NCI-H446 (cell line): ENCODE measurements around the gene NBPF11.
"Not testable (repeated sequence)": the region's sequence is repeated elsewhere in the genome, so short reads cannot be mapped to it uniquely, and the experiment has no call there.

Experiments
- DNase-seq, 2 experiments: peaks; one replicate each; lab custom pipeline; 2025; lab: John Stamatoyannopoulos, UW

Gene NBPF11

GRCh38 chr1:148151911-148152656, at the start of gene NBPF11:
NBPF11 (minus strand) TSS chr1:148152281; CDS start chr1:148127003, 25,278 bp downstream.
- peak; percentile 65 to 87 for DNase-seq

GRCh38 chr1:148197396-148197795, 45.3 kb upstream of the NBPF11 start:
- DNase-seq = not testable (repeated sequence)

- not testable (repeated sequence) for DNase-seq
Measured at GRCh38 chr1:148196949-148197348, 44.9 kb upstream of the NBPF11 start.

- DNase-seq = not testable (repeated sequence)
Measured at GRCh38 chr1:148195115-148195514, 43.0 kb upstream of the NBPF11 start.

GRCh38 chr1:148188768-148189167, 36.7 kb upstream of the NBPF11 start:
- not testable (repeated sequence) for DNase-seq

GRCh38 chr1:148178682-148179081, 26.6 kb upstream of the NBPF11 start:
- DNase-seq = not testable (repeated sequence)

GRCh38 chr1:148175414-148175813, 23.3 kb upstream of the NBPF11 start:
- DNase-seq = not testable (repeated sequence)

- peak in 1 of 2 experiments; percentile 26 for DNase-seq
Measured at GRCh38 chr1:148171995-148172394, 19.9 kb upstream of the NBPF11 start.

- no peak for DNase-seq
Measured at GRCh38 chr1:148166558-148167492, 14.7 kb upstream of the NBPF11 start.

GRCh38 chr1:148162363-148162762, 10.3 kb upstream of the NBPF11 start:
- DNase-seq = no peak

- no peak for DNase-seq
Measured at GRCh38 chr1:148161053-148161901, 9.2 kb upstream of the NBPF11 start.

- DNase-seq = no peak
Measured at GRCh38 chr1:148160343-148161052, 8.4 kb upstream of the NBPF11 start.

GRCh38 chr1:148160048-148160342, 7.9 kb upstream of the NBPF11 start:
- no peak for DNase-seq

- no peak for DNase-seq
Measured at GRCh38 chr1:148158341-148159003, 6.4 kb upstream of the NBPF11 start.

- not testable (repeated sequence) for DNase-seq
Measured at GRCh38 chr1:148157803-148158202, 5.7 kb upstream of the NBPF11 start.

- DNase-seq = not testable (repeated sequence)
Measured at GRCh38 chr1:148155494-148156275, 3.6 kb upstream of the NBPF11 start.

GRCh38 chr1:148152795-148153194, 714 bp upstream of the NBPF11 start:
- not testable (repeated sequence) for DNase-seq

- not testable (repeated sequence) for DNase-seq
Measured at GRCh38 chr1:148151371-148151819, 686 bp downstream of the NBPF11 start.

GRCh38 chr1:148150945-148151344, 1.1 kb downstream of the NBPF11 start:
- not testable (repeated sequence) for DNase-seq

GRCh38 chr1:148150014-148150413, 2.1 kb downstream of the NBPF11 start:
- not testable (repeated sequence) for DNase-seq
